ENCODE results near the gene NANOS3.

The NANOS3 gene

GRCh38 chr19:13923194-13923987, 46.5 kb downstream of the NANOS3 start:
- DNase-seq = no peak

GRCh38 chr19:13926010-13926409, 49.1 kb downstream of the NANOS3 start:
- no peak for DNase-seq

GRCh38 chr19:13926715-13927114, 49.8 kb downstream of the NANOS3 start:
- no peak for DNase-seq

- DNase-seq = no peak
Observed at GRCh38 chr19:13929340-13929739, 52.4 kb downstream of the NANOS3 start.

- DNase-seq = no peak
Observed at GRCh38 chr19:13929956-13930355, 53.0 kb downstream of the NANOS3 start.

Data from NCI-H1105 (cell line).